ENCODE results near the gene ZBTB8A. TPM values are rescaled to one million over a fixed set of nuclear protein-coding genes. Genes with fewer than 3 reads are reported as not detected.

The ZBTB8A gene
- total RNA-seq, 1 donor from 2014 or later = 15.9 TPM

- Histone ChIP-seq H3K36me3 (peaks cover 7% of the 10 kb centered on the region), H3K4me2 (no peak overlapping the region), H2AFZ (replicated peaks) (no peak overlapping the region), H3K27ac (no peak overlapping the region), H4K20me1 (ENCODE audit: low read depth) (no peaks in the 10 kb centered on the region), H3K79me2 (ENCODE audit: low read depth) (no peaks in the 10 kb centered on the region), H3K4me3 (no peak overlapping the region), H3F3A (ENCODE audit: low read depth) (peaks cover 9% of the 10 kb centered on the region), H3K27me3 (no peaks in the 10 kb centered on the region), H3K9me3 (ENCODE audit: low read depth) (no peaks in the 10 kb centered on the region), H3K4me1 (no peaks in the 10 kb centered on the region), H3K9ac (no peak overlapping the region)
- Mint-ChIP-seq H3K27me3 (ENCODE audit: insufficient read depth, low read depth) (no peaks in the 10 kb centered on the region), H3K4me3 (no peak overlapping the region), H3K4me1 (no peaks in the 10 kb centered on the region), H3K9me3 (no peaks in the 10 kb centered on the region), H3K36me3 (peaks cover 17% of the 10 kb centered on the region), H3K27ac (no peak overlapping the region)
- TF ChIP-seq EZH2 (IDR thresholded peaks at IDR 0.05) = no peak
- no peak for TF ChIP-seq CTCF (IDR thresholded peaks at IDR 0.05)
- TF ChIP-seq EZH2phosphoT487 (IDR thresholded peaks at IDR 0.05) = no peak
- no peak for DNase-seq (ENCODE audit: low spot score)
Measured at GRCh38 chr1:32600034-32600433, 60.8 kb downstream of the ZBTB8A start.

- Histone ChIP-seq H4K20me1 (ENCODE audit: low read depth) (no peaks in the 10 kb centered on the region), H3K4me2 (no peak overlapping the region), H3K27me3 (no peaks in the 10 kb centered on the region), H3K27ac (no peak overlapping the region), H3F3A (ENCODE audit: low read depth) (no peaks in the 10 kb centered on the region), H3K79me2 (ENCODE audit: low read depth) (no peaks in the 10 kb centered on the region), H3K4me3 (no peak overlapping the region), H3K36me3 (no peaks in the 10 kb centered on the region), H3K4me1 (no peaks in the 10 kb centered on the region), H3K9ac (no peak overlapping the region), H2AFZ (replicated peaks) (no peak overlapping the region), H3K9me3 (ENCODE audit: low read depth) (no peaks in the 10 kb centered on the region)
- Mint-ChIP-seq H3K4me1 (no peaks in the 10 kb centered on the region), H3K27ac (no peak overlapping the region), H3K36me3 (peaks cover 2% of the 10 kb centered on the region), H3K9me3 (no peaks in the 10 kb centered on the region), H3K27me3 (ENCODE audit: insufficient read depth, low read depth) (no peaks in the 10 kb centered on the region), H3K4me3 (no peak overlapping the region)
- DNase-seq (ENCODE audit: low spot score) = no peak
- TF ChIP-seq EZH2phosphoT487 (IDR thresholded peaks at IDR 0.05) (no peak), CTCF (IDR thresholded peaks at IDR 0.05) (no peak), EZH2 (IDR thresholded peaks at IDR 0.05) (no peak)
Measured at GRCh38 chr1:32605711-32606424, 66.6 kb downstream of the ZBTB8A start.

- no peaks in the 10 kb centered on the region for H4K20me1 ChIP-seq (ENCODE audit: low read depth)
- H3K4me1 ChIP-seq = no peaks in the 10 kb centered on the region
- H2AFZ ChIP-seq (replicated peaks) = no peak overlapping the region
- Mint-ChIP-seq H3K27ac (no peak overlapping the region), H3K36me3 (no peaks in the 10 kb centered on the region), H3K27me3 (ENCODE audit: insufficient read depth, low read depth) (no peaks in the 10 kb centered on the region), H3K4me3 (no peak overlapping the region), H3K4me1 (no peaks in the 10 kb centered on the region), H3K9me3 (no peaks in the 10 kb centered on the region)
- no peaks in the 10 kb centered on the region for H3K79me2 ChIP-seq (ENCODE audit: low read depth)
- no peaks in the 10 kb centered on the region for H3K9me3 ChIP-seq (ENCODE audit: low read depth)
- no peak overlapping the region for H3K4me3 ChIP-seq
- H3F3A ChIP-seq (ENCODE audit: low read depth) = peaks cover 5% of the 10 kb centered on the region
- no peak for TF ChIP-seq EZH2 (IDR thresholded peaks at IDR 0.05)
- H3K4me2 ChIP-seq = no peak overlapping the region
- no peak for DNase-seq (ENCODE audit: low spot score)
- no peak overlapping the region for H3K9ac ChIP-seq
- no peaks in the 10 kb centered on the region for H3K36me3 ChIP-seq
- H3K27ac ChIP-seq = no peak overlapping the region
- no peaks in the 10 kb centered on the region for H3K27me3 ChIP-seq
Measured at GRCh38 chr1:32606565-32607371, 67.5 kb downstream of the ZBTB8A start.

GRCh38 chr1:32609180-32609579 is 70.0 kb downstream of the ZBTB8A start:
- H3K4me3 ChIP-seq = no peak overlapping the region
- H4K20me1 ChIP-seq (ENCODE audit: low read depth) = no peaks in the 10 kb centered on the region
- peaks cover 3% of the 10 kb centered on the region for H3K4me1 Mint-ChIP-seq
- TF ChIP-seq EZH2 (IDR thresholded peaks at IDR 0.05) (no peak), EZH2phosphoT487 (IDR thresholded peaks at IDR 0.05) (no peak), CTCF (IDR thresholded peaks at IDR 0.05) (no peak)
- H3K9me3 Mint-ChIP-seq = no peaks in the 10 kb centered on the region
- H3K9me3 ChIP-seq (ENCODE audit: low read depth) = no peaks in the 10 kb centered on the region
- no peaks in the 10 kb centered on the region for H3K27me3 ChIP-seq
- no peaks in the 10 kb centered on the region for H3K27me3 Mint-ChIP-seq (ENCODE audit: insufficient read depth, low read depth)
- no peak overlapping the region for H3K27ac ChIP-seq
- H3K4me1 ChIP-seq = no peaks in the 10 kb centered on the region
- H3K4me3 Mint-ChIP-seq = no peak overlapping the region
- no peaks in the 10 kb centered on the region for H3K36me3 Mint-ChIP-seq
- no peak overlapping the region for H3K4me2 ChIP-seq
- no peak overlapping the region for H3K27ac Mint-ChIP-seq
- H3K9ac ChIP-seq = no peak overlapping the region
- no peak overlapping the region for H2AFZ ChIP-seq (replicated peaks)
- DNase-seq (ENCODE audit: low spot score) = no peak
- H3K36me3 ChIP-seq = no peaks in the 10 kb centered on the region
- no peaks in the 10 kb centered on the region for H3K79me2 ChIP-seq (ENCODE audit: low read depth)
- peaks cover 5% of the 10 kb centered on the region for H3F3A ChIP-seq (ENCODE audit: low read depth)

Data from neural progenitor cell (in vitro differentiated cells).